Limb (tissue), 2 donors: ENCODE data around the gene LGALS14.

Source experiments
- DNase-seq, 2 donors: peaks; one replicate each; pipeline ENCODE4 v3.0.0-alpha.2; 2016; ENCODE audit errors: extremely low spot score in 2 of 2

The LGALS14 gene

GRCh38 chr19:39746836-39747529, 42.7 kb downstream of the LGALS14 start:
- no peak for DNase-seq

- no peak for DNase-seq
These were observed 45.7 kb downstream of the LGALS14 start for GRCh38 chr19:39749981-39750380.

- no peak for DNase-seq
These were observed 48.1 kb downstream of the LGALS14 start for GRCh38 chr19:39752390-39752789.

GRCh38 chr19:39752795-39753194, 48.5 kb downstream of the LGALS14 start:
- no peak for DNase-seq

- DNase-seq: no peak
These were observed 50.3 kb downstream of the LGALS14 start for GRCh38 chr19:39754544-39754943.

GRCh38 chr19:39754971-39755370, 50.7 kb downstream of the LGALS14 start:
- no peak for DNase-seq
